Stimulated activated naive CD8-positive, alpha-beta T cell treated with anti-CD3 and anti-CD28 coated beads, Interleukin-15, amount 100 ng/mL, for 72 hours (primary cell): ENCODE measurements around the gene MEGF10.

Source experiments
- ATAC-seq: fragments of 150-1000 bp; cut with Tn5 transposase; 2 replicates; pipeline ENCODE4 v1.10.0; 2021; ENCODE audit warnings: mild to moderate bottlenecking, moderate library complexity
- DNase-seq, 2 donors: peaks; one replicate each; pipeline ENCODE4 v3.0.0; 2021 to 2022
- H3K27ac Mint-ChIP-seq, 2 donors: one replicate each; pipeline ENCODE4 v1.8.0; 2022; ENCODE audit warnings: mild to moderate bottlenecking in 2 of 2, mixed read lengths in 2 of 2, moderate library complexity in 2 of 2
- H3K27me3 Mint-ChIP-seq: one replicate; pipeline ENCODE4 v1.8.0; 2022; ENCODE audit warnings: mixed read lengths
- H3K4me1 Mint-ChIP-seq: one replicate; pipeline ENCODE4 v1.8.0; 2022; ENCODE audit warnings: mild to moderate bottlenecking, mixed read lengths
- H3K4me3 Mint-ChIP-seq, 2 donors: one replicate each; pipeline ENCODE4 v1.8.0; 2022; ENCODE audit warnings: mild to moderate bottlenecking in 2 of 2, mixed read lengths in 2 of 2, moderate library complexity in 1 of 2
- H3K9me3 Mint-ChIP-seq, 2 donors: one replicate each; pipeline ENCODE4 v1.8.0; 2022; ENCODE audit warnings: mixed read lengths in 2 of 2

Gene MEGF10

DNA sequence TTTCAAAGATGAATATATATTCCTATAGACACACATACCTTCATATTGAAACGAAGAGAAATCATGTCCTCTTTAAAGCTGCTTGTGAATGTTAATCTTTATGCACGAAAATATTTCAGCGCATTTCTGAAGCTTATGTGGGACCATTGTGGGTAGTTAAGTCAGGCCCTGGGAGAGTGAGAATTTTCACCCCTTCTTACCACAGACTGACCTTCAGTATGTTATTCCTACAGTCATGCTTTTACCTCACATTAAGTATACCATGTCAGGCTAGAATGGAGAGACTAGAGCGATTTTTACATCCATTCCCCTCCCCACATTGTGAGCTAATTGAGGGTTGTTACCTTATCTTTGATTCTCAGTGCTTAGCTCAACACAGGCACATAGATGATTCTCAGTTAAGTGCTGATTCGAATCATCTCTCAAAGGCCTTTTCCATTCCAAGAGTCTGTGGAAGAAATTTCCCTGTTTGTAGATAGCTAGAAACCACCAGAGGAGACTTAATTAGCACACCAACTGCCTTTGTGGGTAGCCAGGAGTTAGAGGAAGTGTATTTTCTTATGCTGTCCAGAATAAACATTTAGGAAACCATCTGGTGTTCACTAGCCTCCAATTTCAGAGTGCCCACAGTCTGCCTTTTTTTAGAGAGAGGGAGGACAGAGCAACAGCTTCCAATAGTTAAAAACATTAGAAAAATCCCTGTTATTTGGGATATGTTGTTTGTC lies 110.5 kb downstream of the MEGF10 start:
- no peak for ATAC-seq
- no peaks in the 10 kb centered on the region for H3K4me1 Mint-ChIP-seq
- H3K27me3 Mint-ChIP-seq, result peaks cover 19% of the 10 kb centered on the region
- DNase-seq, result no peak
- no peaks in the 10 kb centered on the region for H3K9me3 Mint-ChIP-seq
- no peak overlapping the region for H3K4me3 Mint-ChIP-seq
- no peak overlapping the region for H3K27ac Mint-ChIP-seq

DNA sequence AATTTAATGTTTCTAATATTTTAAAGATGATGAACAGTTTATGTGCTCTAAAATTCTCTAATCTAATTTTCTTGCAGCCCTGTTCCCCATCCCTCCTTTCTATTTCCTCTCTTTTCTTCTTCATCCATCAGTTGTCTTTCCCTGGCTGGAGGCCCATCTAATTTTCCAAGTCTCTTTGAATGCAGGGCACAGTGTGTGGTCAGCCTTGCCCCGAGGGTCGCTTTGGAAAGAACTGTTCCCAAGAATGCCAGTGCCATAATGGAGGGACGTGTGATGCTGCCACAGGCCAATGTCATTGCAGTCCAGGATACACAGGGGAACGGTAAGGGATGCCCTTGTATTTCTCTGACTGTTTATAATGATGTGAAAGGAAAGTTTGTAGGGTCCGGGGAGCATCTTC lies 111.8 kb downstream of the MEGF10 start:
- peaks cover 14% of the 10 kb centered on the region for H3K27me3 Mint-ChIP-seq

DNA sequence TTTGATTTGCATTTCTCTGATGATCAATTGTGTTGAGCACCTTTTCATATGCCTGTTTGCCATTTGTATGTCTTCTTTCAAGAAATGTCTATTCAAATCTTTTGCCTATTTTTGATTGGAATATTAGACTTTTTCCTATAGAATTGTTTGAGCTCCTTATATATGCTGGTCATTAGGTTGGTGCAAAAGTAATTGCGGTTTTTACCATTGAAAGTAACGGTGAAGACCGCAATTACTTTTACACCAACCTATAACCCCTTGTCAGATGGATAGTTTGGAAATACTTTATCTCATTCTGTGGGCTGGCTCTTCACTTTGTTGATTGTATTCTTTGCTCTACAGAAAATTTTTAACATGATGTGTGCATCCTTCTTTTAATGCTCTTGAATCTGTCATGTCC lies 113.6 kb downstream of the MEGF10 start:
- H3K27ac Mint-ChIP-seq, result no peak overlapping the region
- peaks cover 17% of the 10 kb centered on the region for H3K27me3 Mint-ChIP-seq
- H3K9me3 Mint-ChIP-seq, result no peaks in the 10 kb centered on the region
- no peak for DNase-seq
- H3K4me1 Mint-ChIP-seq, result no peaks in the 10 kb centered on the region
- no peak for ATAC-seq
- no peak overlapping the region for H3K4me3 Mint-ChIP-seq

More for the DNA sequence above, 111.8 kb downstream of the MEGF10 start:
- no peaks in the 10 kb centered on the region for H3K9me3 Mint-ChIP-seq
- no peak overlapping the region for H3K4me3 Mint-ChIP-seq
- no peak overlapping the region for H3K27ac Mint-ChIP-seq
- ATAC-seq (no peak), DNase-seq (no peak)
- no peaks in the 10 kb centered on the region for H3K4me1 Mint-ChIP-seq

DNA sequence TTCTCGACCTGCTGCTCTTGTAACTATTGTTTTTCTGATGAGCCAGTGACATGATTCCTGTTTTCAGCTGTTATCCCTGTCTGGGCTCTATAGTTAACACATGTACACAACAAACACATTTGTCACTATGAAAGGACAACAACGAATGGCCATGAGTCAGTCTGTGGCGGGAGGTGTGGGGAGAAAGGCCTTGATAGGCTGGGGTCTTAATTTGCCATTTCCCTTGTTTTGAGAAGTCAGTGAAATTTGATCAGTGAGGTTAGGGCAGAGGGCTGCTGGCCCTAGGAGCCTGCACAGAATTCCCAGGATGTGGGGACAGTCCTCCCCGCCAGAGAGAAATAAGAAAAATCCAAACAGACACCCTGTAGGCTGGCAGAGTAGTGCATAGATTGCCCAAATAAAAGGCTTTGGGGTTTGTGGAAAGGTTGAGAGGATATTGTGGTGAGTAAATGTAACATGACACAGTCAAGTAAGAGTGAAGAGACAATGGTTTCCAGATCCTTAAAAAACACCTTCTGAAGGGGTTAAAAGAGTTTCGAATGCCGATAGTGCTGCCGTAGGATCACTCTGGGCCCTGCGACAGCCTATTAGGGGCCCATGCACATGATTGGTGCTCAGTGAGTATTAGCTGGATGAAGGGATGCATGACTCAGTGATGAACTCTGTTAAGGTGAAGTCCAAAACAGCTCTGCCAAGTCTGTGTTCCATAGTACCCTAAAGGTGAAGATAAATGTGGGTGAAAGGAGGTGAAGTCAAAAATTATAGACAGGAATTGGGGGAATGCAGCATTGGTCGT lies 115.9 kb downstream of the MEGF10 start:
- Mint-ChIP-seq H3K9me3 (no peaks in the 10 kb centered on the region), H3K4me1 (peaks cover 9% of the 10 kb centered on the region), H3K4me3 (no peak overlapping the region), H3K27me3 (peaks cover 20% of the 10 kb centered on the region), H3K27ac (no peak overlapping the region)
- ATAC-seq, result no peak
- no peak for DNase-seq

DNA sequence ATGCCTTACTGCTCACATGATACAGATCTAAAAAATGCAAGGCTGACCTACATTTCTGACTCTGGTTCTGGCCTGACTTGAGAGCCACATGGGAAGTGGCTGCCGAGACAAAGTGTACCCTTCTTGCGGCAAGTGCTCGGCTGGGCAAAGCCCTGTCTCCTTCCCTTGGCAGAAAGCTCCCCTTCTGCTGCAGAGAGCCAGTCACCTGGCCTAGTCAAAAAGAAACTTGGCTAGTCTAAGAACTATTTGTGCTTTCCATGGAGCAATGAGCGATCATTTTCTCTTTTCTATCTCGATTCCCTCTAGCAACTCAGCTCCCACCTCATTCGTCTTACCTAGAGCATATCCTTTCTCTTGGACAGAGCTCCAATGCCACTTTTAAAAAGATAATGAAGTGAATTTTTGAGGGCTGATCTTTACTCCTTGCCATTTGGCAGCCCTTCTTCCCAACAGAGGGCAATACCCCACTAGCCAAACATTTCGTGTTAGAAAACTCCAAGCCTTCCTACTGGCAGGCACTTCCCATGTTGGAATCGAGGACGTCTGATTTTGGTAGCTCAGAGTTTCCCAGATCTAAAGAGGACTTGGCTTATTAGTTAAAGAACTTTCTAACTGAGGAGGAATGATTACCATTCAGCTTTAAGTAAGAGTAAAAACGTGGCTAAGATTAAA lies 118.8 kb downstream of the MEGF10 start:
- Mint-ChIP-seq H3K4me3 (no peak overlapping the region), H3K9me3 (no peaks in the 10 kb centered on the region), H3K27ac (no peak overlapping the region), H3K4me1 (peaks cover 9% of the 10 kb centered on the region), H3K27me3 (peaks cover 12% of the 10 kb centered on the region)
- ATAC-seq (no peak), DNase-seq (no peak)

DNA sequence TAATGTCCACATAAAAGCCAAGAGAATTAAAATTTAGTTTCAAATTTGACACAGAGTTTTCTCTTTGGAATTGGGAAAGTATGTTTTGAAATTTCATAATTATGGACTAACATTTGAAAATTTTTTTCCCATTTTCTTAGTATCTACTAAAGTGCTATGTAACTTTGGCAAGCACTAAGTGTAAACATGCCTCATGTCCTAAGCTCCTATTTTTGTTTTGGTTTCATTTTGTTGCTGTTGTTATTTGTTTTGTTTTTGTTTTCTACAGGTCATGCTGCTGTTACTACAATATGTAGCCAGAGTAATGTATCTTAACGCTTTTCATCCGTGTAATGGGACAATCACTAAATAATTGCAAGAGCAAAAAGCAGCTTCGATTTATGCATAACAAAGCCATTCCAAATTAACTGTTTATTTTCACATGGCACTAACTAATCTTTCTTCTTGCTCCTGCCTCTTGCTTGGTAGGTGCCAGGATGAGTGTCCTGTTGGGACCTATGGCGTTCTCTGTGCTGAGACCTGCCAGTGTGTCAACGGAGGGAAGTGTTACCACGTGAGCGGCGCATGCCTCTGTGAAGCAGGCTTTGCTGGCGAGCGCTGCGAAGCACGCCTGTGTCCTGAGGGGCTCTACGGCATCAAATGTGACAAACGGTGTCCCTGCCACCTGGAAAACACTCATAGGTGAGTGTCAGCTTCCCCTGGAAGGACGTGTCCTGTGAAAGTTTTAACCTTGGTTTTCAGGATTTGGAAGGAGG lies 119.5 kb downstream of the MEGF10 start:
- H3K9me3 Mint-ChIP-seq, result no peaks in the 10 kb centered on the region

DNA sequence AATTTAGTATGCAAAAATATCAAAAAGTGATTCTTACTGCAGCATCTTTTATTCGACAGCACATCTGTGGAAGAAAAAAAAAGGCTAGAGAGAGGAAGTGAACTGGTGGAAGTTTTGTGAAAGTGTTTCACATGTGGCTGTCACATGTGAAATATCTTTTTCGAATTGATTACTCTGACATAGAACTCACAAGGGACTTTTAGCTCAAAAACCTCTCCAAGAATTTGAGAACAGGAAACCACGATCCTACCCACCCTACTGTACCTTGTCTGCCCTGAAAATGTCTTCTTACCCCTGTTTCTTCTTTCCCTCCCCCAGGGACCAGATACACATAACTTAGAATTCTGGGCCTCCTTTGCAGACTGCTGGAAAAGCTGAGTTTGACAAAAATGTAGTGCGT lies 120.4 kb downstream of the MEGF10 start:
- no peak overlapping the region for H3K27ac Mint-ChIP-seq
- peaks cover 9% of the 10 kb centered on the region for H3K4me1 Mint-ChIP-seq
- peaks cover 12% of the 10 kb centered on the region for H3K27me3 Mint-ChIP-seq
- H3K4me3 Mint-ChIP-seq, result no peak overlapping the region
- no peak for DNase-seq
- peak; percentile 80 for ATAC-seq
- H3K9me3 Mint-ChIP-seq, result no peaks in the 10 kb centered on the region

More for the DNA sequence above, 119.5 kb downstream of the MEGF10 start:
- no peak for DNase-seq
- ATAC-seq, result no peak
- Mint-ChIP-seq H3K4me1 (peaks cover 9% of the 10 kb centered on the region), H3K4me3 (no peak overlapping the region), H3K27me3 (peaks cover 12% of the 10 kb centered on the region), H3K27ac (no peak overlapping the region)

DNA sequence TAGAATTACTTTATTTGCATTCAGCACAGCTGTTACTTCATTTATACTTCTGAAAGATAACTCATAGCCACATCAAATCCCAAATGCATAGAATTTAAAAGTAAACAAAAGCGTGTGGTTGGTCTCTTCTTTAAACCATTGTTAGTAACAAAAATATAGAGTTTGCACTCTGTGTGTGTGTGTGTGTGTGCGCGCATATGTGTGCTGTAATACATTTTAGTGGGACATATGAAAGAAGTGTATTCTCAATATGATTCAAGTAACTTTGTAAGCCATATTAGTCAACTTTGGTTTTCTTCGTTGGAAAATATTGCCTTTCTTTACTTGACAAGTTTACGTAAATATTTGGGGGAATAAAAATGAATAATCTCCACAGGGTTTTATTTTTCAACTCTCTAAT lies 120.8 kb downstream of the MEGF10 start:
- ATAC-seq, result peak; percentile 37
- no peak overlapping the region for H3K27ac Mint-ChIP-seq

DNA sequence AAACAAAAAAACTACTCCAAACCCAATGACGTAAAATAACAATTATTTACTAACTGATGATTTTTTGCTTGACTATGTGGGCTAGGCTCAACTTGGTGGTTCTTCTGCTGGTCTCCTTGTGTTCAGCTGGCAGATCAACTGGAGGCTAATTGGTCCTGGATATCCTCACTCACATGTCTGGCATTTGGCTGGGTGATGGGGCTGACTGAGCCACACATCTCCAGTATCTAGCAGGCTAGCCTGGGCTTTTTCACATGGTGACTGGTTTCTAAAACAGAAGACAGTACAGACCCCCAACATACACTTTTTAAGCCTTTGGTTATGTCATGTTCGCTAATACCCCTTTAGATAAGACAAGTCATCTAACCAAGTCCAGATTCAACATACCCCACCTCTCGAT lies 122.1 kb downstream of the MEGF10 start:
- H3K27me3 Mint-ChIP-seq, result peaks cover 6% of the 10 kb centered on the region
- no peak overlapping the region for H3K27ac Mint-ChIP-seq
- H3K4me3 Mint-ChIP-seq, result no peak overlapping the region
- no peaks in the 10 kb centered on the region for H3K9me3 Mint-ChIP-seq
- H3K4me1 Mint-ChIP-seq, result peaks cover 9% of the 10 kb centered on the region
- ATAC-seq (no peak), DNase-seq (no peak)

More for the DNA sequence above, 120.8 kb downstream of the MEGF10 start:
- no peak for DNase-seq
- Mint-ChIP-seq H3K27me3 (peaks cover 12% of the 10 kb centered on the region), H3K9me3 (no peaks in the 10 kb centered on the region), H3K4me1 (peaks cover 9% of the 10 kb centered on the region), H3K4me3 (no peak overlapping the region)

DNA sequence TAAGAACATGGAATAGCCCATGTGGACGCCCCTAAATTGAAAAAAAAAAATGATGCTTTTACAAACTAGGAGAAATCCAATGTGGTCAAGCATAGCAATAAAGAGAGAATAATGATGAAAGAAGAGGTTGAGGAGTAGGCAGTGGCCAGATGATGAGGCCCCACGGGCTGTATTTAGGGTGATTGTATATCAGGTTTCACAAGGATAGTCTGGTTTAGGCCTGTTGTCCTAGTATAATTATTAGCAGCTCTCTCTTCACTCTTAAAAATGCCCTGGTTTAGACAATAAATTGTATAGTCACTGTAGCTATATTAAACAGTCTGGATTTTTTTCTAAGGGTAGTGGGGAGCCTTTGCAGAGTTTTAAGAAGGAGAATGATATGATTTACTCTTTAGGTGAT lies 124.4 kb downstream of the MEGF10 start:
- Mint-ChIP-seq H3K9me3 (no peaks in the 10 kb centered on the region), H3K4me1 (peaks cover 9% of the 10 kb centered on the region), H3K27ac (peak overlapping the region in 1 of 2 donors; percentile 61), H3K4me3 (no peak overlapping the region), H3K27me3 (no peaks in the 10 kb centered on the region)
- ATAC-seq (no peak), DNase-seq (no peak)

DNA sequence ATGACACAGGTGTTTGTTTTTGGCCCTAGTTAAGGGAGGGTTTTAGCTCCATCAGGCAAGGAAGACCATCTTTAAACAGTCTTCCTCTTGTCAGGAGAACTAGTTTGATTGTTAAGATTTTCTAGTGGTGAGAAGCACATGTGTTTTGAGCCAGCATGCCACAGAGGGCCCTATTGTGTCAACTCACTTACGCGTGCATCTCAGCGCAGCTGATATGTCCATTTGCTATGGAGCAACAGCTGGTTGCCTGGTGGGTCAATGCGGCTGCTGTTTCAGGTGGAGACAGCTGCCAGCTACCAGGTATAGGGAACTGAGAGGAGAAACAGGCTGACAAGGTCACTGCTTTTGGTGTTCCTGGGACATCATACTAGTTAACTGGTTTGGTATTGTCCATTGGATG lies 126.3 kb downstream of the MEGF10 start:
- H3K27me3 Mint-ChIP-seq, result peaks cover 12% of the 10 kb centered on the region
- H3K9me3 Mint-ChIP-seq, result no peaks in the 10 kb centered on the region
- no peak for ATAC-seq
- no peak overlapping the region for H3K27ac Mint-ChIP-seq
- DNase-seq, result no peak
- no peak overlapping the region for H3K4me3 Mint-ChIP-seq
- H3K4me1 Mint-ChIP-seq, result no peaks in the 10 kb centered on the region

DNA sequence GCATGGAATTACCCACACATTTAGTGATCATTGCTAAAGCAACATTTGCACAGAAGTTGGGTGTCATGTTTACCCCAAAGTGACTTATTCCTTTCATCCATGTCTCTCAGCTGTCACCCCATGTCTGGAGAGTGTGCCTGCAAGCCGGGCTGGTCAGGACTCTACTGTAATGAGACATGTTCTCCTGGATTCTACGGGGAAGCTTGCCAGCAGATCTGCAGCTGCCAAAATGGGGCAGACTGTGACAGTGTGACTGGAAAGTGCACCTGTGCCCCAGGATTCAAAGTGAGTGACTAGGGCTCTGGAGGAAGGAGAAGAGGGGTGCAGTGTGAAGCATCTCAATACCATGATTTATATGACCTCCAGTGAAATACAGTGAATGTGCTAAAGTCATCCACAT lies 126.9 kb downstream of the MEGF10 start:
- ATAC-seq, result no peak
- peaks cover under 1% of the 10 kb centered on the region for H3K4me1 Mint-ChIP-seq

DNA sequence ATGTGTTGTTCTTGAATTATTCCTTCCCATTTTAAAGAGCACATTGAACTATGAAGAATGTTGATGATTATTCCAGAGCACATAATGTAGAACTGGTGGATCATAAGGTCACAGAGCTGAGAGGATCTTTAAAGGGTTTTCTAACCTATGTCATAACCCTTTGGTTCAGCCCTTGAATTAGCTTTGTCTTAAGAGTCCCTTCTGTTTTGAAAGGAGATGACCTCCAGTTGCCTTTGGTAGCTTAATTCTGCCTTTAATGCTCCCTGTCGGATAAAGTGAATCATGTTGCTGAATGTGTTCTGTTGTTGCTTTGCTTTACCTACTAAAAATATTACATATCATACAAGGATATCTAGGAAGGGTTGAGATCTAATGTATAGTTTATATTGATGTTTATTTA lies 127.8 kb downstream of the MEGF10 start:
- H3K4me3 Mint-ChIP-seq, result no peak overlapping the region
- ATAC-seq (no peak), DNase-seq (no peak)
- no peak overlapping the region for H3K27ac Mint-ChIP-seq
- H3K9me3 Mint-ChIP-seq, result no peaks in the 10 kb centered on the region
- H3K4me1 Mint-ChIP-seq, result peaks cover 9% of the 10 kb centered on the region
- H3K27me3 Mint-ChIP-seq, result peaks cover 12% of the 10 kb centered on the region

More for the DNA sequence above, 126.9 kb downstream of the MEGF10 start:
- H3K27ac Mint-ChIP-seq, result no peak overlapping the region
- H3K27me3 Mint-ChIP-seq, result peaks cover 12% of the 10 kb centered on the region
- H3K9me3 Mint-ChIP-seq, result no peaks in the 10 kb centered on the region
- no peak overlapping the region for H3K4me3 Mint-ChIP-seq
- no peak for DNase-seq

DNA sequence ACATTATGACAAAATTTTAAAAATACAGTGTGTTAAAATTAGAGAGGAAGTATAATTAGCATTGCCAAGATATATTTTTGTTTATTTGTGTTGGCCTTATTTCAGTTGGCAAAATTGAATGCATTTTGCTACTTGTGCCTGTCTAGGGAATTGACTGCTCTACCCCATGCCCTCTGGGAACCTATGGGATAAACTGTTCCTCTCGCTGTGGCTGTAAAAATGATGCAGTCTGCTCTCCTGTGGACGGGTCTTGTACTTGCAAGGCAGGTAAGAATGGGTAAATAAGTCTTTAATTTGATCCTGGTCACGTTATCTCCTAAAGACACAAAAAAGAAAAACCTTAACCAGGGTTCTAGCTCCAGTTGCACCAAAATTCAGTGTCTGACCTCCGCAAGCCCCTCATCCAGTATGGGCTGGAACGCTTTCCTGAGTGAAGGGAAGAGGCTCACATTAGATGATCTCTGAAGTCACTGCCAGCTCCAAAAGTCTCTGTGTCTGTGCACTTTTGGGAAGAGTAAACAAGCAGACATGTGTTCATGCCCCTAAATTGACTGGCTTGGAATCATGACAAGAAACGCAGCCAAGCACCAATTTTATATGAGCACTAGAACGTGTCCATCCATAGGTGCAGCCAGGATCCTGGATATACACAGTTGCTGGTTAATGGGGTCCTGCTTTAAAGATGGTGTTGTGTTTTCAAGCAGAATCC lies 128.5 kb downstream of the MEGF10 start:
- peaks cover 12% of the 10 kb centered on the region for H3K27me3 Mint-ChIP-seq
- H3K4me1 Mint-ChIP-seq, result peaks cover 9% of the 10 kb centered on the region
- H3K9me3 Mint-ChIP-seq, result no peaks in the 10 kb centered on the region
- H3K27ac Mint-ChIP-seq, result no peak overlapping the region
- ATAC-seq (no peak), DNase-seq (no peak)
- no peak overlapping the region for H3K4me3 Mint-ChIP-seq
